ENCODE data around the gene NR2C2.

DNA sequence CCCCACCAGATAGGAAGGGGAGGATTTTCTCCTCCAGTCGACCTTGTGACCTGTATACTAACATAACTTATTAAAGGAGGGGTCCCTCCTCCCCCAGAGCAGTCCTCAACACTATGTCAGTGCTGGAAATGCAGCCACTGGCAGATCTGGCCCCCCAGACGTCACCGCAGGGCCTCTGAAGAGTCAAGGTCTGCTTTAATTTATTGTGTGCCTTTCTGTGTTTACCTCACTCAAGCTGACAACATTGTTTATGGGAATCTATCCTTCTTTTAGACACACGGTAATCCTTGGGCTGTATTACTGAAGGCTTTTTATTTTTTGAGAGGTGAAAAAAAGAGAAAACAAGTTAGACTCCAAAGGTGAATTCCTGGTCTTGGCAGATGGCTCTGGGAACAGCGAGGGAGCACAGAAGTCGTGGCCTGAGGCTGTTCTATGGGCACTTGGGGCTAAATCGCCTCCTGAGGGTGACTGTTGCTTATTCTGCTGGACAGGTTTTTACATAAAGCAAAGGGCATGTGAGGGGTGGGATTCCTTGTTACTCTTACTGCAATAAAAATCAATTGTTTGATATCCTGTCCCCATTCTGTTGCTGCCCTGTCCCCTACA is 13.5 kb upstream of the NR2C2 start:
- TF ChIP-seq POLR2A (IDR thresholded peaks at IDR 0.05): no peak
- TF ChIP-seq, protein P1, sequence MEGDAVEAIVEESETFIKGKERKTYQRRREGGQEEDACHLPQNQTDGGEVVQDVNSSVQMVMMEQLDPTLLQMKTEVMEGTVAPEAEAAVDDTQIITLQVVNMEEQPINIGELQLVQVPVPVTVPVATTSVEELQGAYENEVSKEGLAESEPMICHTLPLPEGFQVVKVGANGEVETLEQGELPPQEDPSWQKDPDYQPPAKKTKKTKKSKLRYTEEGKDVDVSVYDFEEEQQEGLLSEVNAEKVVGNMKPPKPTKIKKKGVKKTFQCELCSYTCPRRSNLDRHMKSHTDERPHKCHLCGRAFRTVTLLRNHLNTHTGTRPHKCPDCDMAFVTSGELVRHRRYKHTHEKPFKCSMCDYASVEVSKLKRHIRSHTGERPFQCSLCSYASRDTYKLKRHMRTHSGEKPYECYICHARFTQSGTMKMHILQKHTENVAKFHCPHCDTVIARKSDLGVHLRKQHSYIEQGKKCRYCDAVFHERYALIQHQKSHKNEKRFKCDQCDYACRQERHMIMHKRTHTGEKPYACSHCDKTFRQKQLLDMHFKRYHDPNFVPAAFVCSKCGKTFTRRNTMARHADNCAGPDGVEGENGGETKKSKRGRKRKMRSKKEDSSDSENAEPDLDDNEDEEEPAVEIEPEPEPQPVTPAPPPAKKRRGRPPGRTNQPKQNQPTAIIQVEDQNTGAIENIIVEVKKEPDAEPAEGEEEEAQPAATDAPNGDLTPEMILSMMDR (IDR thresholded peaks at IDR 0.05): no peak
